Activated naive CD4-positive, alpha-beta T cell (primary cell): ENCODE results near the gene RBFOX2.
A peak's percentile ranks its signal among the peaks of the same experiment; 100 is the strongest.
"Not testable (repeated sequence)": the region's sequence is repeated elsewhere in the genome, so short reads cannot be mapped to it uniquely, and the experiment has no call there.

Source experiments
- DNase-seq, 4 experiments: peaks; one replicate each; lab custom pipeline; 2025; lab: John Stamatoyannopoulos, UW

Gene RBFOX2

DNA sequence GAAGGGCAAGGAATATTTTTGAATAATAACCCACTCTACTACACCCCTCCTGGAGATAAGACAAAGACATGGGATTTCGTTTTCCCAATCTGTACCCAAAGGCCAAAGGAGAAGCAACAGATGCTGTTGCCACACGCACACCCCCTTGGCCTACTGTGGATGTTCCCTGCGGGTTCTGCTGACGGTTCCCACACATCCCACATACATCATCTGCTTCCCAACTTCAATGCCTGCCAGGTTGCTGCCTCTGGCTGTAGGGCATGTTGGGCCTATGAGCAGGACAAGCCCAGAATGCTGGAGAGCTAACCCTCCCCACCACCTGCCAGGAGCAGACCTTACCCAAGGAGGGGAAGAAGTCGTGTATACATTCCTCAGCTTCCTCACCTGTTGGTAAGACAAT lies 13.6 kb upstream of the RBFOX2 start:
- no peak for DNase-seq

DNA sequence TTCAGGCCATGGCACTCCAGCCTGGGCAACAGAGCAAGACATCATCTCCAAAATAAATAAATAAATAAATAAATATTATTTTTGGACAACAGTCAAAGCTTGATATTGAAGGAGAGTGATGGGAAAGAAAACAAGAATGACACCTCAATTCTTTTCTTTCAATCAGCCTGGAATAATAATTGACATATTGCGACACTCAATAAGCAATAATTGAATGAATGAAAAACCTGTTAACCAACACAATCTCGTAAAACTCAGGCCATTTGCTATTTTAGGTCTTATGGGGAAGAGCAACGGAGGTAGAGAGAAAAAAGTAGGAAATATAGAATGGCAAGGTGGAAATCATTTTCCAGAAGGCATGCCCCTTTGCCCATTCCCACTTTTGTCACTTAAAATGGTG lies 10.5 kb upstream of the RBFOX2 start:
- DNase-seq, result no peak

DNA sequence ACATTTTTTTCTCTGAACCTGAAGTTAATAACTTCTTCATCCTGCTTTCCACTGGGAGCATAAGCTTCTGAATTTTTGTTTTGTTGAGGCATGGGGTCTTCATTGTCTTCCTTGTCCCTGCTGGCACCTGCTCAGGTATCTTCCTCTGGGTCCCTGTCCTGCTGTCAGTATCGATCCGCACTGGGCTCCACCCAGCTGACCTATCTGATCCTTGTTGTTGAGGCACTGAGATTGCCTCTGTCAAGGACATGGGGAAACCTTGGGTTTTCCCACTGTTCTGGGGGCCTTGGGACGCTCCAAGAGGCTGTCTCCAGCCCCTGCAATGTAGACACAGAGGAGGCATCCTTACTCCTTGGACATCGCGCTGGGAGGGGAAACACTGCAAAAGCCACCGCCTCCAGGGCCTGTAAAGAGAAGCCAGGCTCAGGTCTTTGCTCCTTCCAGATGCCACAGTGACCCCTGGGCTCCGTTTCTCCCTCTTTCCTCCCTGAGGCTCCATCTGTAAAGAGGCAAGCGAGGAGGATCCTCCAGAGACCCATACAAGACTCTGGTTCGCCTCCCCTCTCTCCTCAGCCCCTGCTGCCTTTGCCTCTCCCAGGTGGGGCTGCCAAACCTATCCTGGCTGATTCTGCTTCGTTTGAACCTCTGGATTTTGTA lies 8.6 kb upstream of the RBFOX2 start:
- DNase-seq, result no peak

DNA sequence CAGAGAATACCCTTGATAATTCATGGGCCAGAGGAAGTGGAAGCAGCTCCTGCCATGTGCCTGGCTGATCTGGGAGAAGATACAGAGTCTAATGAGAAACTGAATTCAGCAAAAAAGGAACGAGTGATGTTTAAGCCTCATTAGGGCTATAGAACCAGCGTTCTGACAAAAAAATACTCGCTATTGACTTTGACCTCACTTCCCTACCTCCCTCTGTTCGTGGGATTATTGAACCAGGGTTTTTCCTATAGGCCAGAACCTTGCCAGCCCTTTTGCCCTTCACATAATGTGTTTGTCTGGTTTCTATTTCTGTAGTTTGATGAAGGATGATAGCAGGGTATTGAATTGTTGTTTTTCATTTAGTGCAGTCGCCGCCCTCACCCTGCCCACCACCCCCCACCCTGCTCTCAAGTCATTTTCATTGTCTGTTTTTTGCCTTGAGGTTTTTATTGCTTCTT lies 7.6 kb upstream of the RBFOX2 start:
- DNase-seq, result no peak

DNA sequence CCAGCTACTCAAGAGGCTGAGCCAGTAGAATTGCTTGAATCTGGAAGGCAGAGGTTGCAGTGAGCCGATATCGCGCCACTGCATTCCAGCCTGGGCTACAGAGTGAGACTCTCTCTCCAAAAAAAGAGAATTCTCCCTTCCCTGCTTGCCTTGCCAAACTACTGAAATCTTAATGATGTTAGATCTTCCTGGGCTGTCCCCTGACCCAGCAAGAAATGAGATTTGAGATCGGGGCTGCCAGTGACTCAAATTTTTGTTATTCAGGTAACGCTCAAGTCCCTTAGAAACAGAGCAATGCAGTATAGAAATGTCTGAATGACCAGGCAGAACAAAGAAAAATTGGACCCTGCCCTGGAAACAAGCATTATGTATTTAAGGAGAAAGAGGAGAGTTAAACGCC lies 4.0 kb upstream of the RBFOX2 start:
- no peak for DNase-seq

DNA sequence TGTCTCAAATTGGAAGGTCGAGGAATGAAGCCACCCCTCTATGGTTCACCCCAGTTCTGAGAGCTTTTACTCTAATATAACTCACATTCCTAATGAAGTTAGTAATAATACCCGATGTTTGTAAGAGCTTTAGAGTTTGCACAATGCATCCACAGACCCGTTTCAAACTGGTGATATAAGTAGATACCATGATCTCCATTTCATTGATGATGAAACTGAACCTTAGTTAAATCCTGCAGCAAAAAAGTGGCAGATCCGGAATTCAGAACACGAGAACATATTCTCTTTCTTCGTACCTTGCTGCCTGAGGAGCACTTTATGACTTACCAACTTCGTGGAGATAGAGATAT lies 757 bp upstream of the RBFOX2 start:
- no peak for DNase-seq

DNA sequence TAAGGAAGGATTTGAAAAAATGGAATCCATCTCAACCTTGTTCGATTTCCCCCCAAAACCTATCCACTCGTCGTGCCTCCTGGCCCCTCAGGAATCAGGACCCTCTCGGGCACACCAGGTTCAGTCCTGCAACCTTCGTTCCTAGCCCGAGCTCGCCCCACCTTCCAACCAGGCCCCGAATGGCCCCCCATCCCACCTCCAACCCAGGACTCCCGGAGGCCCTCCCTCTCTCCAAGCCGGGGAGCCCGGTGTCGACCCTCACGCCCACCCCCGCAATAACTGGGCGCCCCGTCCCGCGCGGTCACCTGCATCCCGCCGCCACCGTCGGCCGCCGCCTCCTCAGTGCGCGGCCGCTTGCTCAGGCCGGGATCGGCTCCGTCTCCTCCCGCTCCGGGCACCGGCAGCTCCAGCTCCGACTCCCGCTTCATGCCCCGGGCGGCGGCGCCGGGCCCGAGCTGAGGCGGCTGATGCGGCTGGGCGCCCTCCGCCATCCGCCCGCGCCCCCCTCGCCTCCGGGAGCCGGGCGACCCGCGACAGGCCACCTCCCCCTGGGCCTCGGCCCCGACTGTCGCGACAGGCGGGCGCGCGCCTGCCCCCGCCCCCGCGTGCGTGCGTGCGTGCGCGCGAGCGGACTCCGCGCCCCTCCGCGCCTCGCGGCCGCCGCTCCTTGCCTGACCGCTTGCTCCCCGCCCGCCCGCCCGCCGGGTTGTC lies 534 bp downstream of the RBFOX2 start:
- DNase-seq, result peak in 1 of 4 experiments; percentile 39

DNA sequence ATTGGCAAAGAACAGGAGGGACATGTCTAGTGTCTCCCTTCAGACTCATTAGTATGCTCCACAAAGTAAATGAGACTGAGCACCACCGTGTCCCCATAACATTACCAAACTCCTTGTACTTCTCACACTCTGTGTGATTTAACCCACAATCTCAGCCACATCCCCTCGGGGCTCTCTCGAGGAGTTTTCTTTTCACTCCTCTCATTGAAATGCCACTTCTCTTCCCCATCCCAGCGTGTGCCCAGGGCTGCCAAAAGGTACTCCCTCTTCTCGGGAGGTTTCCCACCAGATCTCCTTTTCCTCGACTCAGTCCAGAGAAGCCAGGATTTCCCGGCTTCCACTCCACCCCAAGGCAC lies 1.1 kb downstream of the RBFOX2 start:
- DNase-seq, result no peak

DNA sequence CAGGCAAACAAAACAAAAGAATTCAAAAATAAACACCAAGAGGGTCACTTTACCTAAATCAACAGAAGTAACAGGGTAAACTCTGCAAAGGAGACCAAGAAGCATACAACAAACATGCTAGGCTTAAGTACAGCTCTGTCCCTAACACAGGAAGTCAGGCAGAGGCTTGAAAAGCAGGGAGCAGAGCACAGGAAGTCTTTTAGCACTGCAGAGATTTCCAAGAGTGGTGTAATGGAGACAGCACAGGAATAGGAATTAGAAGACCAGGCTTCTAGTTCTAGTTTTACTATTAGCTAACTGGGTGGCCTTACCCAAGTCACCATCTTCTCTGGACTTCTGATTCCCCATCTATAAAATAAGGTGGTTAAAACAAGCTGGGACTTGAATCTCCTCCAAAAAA lies 1.9 kb downstream of the RBFOX2 start:
- DNase-seq, result no peak

DNA sequence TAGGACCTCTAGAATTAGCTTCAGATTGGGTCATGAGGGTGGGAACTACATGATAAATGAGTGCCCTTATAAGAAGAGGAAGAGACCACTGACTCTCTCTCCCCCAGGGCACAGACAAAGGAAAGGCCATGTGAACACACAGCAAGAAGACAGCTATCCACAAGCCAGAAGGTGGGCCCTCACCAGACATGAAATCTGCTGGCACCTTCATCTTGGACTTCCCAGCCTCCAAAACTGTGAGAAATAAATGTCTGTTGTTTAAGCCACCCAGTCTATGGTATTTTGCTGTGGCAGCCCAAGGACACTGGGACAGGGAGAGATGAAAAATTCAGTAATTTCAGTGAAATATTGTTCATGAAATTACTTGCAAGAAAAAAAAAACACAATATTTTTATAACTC lies 5.9 kb downstream of the RBFOX2 start:
- DNase-seq, result no peak

DNA sequence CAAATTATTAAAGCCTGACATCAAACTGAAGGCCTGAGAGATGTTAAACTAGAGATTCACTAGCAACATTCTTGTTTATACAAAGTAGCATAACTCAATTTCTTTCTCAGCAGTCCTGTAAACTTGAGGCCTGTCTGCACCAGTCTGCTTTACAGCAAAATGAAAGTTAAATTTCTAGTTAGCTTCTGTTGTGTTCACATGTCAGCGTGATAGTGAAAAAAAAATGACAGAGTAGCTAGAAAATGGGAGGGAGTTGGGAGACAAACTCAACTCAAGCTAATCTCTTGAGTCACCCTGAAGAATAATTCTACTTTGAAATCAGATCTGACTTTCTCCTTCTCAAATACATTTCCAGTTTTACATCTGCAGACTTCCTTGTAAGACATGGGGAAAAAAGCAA lies 6.5 kb downstream of the RBFOX2 start:
- DNase-seq, result no peak

DNA sequence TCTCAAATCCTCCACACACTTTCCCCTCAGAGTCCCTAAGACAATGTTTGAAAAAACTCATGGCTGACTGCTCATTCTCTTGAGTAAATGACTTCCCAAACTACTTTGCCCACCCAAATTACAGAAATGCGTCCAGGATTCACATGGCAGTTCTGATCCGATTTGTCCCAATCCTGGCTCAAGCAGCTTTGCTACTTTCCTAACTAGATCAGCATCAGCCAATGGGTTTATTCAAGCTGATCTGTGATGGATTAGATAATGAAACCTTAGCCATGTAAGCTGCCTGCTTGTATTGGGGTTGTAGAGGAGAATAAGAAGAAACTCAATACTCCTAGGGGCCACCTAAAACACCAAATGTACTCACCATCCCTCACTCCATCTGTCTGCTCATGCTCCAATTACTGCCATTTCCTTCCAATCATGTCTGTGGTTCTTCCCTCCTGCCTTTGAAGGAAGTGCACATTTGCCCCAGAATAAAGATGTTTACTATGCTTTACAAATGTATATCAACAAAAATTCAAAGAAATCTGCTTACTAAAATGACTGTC lies 6.9 kb downstream of the RBFOX2 start:
- no peak for DNase-seq

DNA sequence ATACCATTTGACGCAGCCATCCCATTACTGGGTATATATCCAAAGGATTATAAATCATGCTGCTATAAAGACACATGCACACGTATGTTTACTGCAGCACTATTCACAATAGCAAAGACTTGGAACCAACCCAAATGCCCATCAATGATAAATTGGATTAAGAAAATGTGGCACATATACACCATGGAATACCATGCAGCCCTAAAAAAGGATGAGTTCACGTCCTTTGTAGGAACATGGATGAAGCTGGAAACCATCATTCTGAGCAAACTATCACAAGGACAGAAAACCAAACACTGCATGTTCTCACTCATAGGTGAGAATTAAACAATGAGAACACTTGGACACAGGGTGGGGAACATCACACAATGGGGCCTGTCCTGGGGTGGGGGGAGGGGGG lies 7.8 kb downstream of the RBFOX2 start:
- DNase-seq, result not testable (repeated sequence)

DNA sequence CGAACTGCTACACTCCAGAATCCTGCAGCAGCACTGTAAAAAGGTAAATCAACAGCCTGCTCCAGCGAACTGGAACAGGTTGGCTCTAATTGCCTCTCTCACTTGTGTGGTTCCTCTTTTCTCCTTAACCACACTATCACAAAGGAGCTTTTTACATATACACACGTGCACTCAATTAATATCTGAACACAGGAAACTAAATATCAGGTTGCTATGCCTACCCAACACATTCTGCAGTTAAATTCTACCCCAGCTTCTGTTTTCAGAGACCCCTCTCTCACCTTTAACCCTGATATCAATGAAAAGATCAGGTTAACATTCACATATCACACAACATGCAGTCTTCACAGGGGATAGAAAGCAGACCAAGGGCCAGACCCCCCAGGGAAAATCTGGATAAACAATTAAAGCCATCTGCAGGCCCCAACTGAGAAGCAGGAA lies 11.0 kb downstream of the RBFOX2 start:
- DNase-seq, result no peak

DNA sequence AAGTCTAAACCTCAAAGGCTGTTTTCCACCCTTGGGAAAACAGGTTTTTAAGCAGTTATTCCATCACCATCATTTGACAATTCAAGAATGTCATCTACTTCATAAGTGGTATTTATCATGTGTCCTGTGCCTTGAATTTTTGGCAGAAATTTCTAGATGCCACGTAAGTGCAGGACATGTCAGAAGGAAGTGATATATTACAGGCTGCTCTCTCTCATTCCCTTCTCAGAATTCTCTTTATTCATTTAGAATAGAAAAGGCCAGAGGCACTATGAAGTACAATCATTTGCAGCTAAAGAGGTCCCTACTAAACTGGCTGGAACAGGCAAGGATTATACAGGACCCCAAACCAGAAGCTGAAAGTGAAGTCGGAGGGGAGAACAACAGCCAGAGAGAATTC lies 11.9 kb downstream of the RBFOX2 start:
- no peak for DNase-seq

DNA sequence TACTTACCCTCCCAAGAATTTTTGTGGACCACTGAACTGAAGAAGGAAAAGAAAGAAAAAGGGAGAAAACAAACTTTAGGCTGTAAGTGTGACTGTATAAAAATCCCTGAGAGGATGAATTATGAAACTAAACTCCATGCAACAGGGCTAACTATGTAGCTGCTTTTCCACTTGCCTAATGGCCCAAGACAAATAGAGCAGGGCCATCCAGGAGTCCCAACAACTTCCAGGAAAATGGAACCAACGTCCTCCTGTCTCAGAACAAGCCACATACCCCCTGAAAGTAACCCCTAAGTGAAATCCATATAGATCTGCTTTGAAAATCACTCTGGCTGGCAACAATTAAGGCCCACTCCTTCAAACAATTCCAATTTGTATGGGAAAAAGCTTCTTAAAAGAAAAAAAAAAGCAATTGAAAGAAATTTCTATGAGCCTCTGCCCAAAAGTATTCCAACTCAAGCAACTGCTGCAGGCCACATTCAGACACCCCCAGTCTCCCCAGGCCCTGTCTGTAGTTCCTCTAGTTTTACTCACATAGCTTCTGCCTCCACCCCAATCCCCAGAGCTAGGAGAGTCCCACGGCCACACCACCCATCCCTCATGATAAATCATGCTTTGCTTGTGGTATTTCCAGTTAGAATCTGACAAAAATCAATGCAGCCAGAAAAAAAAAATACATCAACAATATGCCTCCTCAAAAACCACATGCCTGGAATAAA lies 12.7 kb downstream of the RBFOX2 start:
- no peak for DNase-seq

DNA sequence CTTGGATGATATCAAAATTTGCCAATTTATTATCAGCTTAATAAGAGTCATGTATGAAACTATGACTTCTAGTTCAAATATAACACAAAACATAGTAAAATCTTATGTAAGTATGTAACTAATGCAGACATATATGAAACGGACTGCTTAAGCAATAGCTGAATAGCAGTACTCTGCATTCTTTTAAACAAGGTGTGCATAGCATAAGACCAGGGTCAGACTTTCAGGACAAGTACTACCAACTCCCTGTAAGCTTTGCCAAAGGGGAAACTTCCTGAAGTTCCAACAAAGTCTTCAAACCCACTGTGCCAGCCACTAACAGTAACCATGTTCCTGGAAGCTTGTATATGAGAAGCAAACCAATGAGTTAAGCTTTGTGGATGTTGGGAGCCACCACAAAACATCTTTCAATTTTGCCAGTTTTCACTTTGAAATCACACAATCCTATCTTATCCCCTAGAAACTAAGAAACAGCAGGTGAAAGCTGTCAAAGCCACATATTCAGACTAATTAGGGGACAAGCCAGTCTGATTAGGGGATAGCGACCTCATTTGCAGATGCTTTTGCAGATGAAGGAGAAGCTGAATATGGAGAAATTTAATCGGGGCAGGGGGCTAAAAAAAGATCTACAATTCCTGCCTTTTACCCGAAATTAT lies 13.3 kb downstream of the RBFOX2 start:
- DNase-seq, result no peak

DNA sequence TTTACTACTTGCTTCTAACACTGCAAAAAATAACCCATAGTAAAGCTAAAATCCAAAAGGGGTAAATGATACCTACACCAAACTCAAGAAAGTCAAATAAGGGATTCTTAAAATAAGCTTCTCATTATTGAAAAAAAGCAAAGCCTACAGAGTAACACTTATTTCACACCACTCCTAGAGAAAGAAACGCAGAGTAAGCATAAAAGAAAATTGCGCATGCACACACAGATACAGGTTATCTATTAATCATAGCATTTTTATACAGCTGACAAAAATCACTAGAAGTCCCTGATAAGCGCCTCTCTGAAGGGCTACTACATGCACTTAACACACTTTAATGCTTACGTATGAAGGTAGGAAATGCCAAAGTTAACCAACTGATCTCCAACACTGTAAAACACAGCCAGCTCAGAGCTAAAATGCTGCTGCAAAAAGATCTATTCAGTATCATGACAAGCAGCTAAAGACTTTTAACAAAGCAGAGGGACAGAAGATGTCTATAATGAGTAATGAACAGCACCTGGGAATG lies 14.0 kb downstream of the RBFOX2 start:
- no peak for DNase-seq

DNA sequence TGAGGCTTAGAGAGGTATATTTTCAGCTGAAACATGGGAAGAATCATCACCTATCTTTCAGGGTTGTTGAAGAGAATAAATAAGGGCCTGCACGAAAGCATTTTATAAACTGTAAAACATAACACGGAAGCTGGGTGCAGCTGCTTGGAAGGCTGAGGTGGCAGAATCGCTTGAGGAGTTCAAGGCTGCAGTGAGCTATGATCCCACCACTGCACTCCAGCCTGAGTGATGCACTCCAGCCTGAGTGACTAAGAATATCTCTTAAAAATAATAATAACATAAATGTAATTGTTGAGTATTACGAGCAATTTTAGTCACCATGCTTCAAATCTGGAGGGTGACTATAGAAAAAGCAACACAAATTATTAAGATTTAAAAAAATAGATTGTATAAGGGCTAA lies 16.3 kb downstream of the RBFOX2 start:
- no peak for DNase-seq

DNA sequence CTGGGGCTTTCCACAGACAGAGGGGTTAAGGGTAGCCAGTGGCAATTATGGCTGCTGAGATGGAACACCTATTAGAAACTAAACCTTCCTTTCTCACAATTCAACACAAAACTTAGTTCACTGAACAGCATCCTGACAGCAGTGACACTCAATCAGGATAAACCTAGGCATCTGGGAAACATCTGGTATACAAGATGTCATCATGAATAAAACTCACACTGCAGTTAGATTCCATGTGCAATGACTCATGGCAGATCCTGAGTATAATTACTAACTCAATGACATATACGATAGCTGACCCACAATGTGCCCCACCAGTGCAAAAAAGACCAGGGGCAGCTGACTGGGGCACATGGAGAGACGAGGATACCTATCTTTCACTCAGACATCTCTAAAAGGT lies 17.7 kb downstream of the RBFOX2 start:
- DNase-seq, result no peak

DNA sequence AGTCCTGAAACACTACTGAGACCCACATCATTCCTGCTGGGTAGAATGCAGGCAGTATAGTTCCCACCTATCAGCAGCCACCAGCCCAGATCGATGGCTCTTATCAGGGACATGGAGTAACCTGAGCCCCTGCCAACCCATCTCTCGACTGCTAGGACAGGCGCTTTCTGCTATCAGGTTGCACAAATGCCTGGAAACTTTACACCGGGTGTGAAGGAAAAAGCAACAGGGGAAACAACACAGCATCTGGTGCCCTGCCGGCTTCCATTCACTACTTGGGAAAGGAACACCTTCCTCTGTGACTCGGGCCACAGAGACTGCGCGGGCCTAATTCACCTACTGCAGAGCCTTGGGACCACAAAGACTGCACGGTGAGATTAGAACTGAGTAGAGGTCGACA lies 18.5 kb downstream of the RBFOX2 start:
- no peak for DNase-seq

DNA sequence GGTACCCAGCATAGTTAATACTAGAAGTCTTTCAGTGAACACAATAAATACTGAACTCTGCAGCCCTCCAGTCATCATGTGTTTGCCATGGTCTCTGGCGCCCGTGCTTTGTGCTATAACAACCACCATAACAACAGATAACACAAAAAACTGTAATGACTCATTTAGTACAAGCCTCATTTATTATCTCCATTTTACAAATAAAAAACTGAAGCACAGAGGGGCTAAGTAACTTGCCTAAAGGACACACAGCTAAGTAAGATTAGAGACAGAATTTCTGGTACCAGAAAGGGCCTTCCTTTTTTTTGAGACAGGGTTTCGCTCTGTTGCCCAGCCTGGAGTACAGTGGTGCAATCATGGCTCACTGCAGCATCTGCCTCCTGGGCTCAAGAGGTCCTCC lies 19.5 kb downstream of the RBFOX2 start:
- no peak for DNase-seq
